Measurements from ENCODE around the gene HJV. TPM values are rescaled to one million over a fixed set of nuclear protein-coding genes. Genes with fewer than 3 reads are reported as not detected.
A peak's percentile ranks its signal among the peaks of the same experiment; 100 is the strongest.

HJV gene
- total RNA-seq, 1 donor from 2014 or later: not detected

- Histone ChIP-seq H3K9me3 (no peaks in the 10 kb centered on the region), H3K27ac (peak overlapping the region; percentile 96), H3K4me3 (peak overlapping the region; percentile 75), H3K27me3 (ENCODE audit: low read depth) (no peaks in the 10 kb centered on the region), H3K36me3 (peaks cover 34% of the 10 kb centered on the region), H3K4me1 (peaks cover 49% of the 10 kb centered on the region)
- no peak for TF ChIP-seq CTCF (IDR thresholded peaks at IDR 0.05)
- ATAC-seq (no peak), DNase-seq (no peak)
- intact Hi-C loops (cut with DNase I): no loop called here
Measured at GRCh38 chr1:145995148-145995881, 26.2 kb downstream of the HJV start.

- Histone ChIP-seq H3K9me3 (no peaks in the 10 kb centered on the region), H3K27me3 (ENCODE audit: low read depth) (no peaks in the 10 kb centered on the region), H3K4me3 (peak overlapping the region; percentile 75), H3K27ac (peak overlapping the region; percentile 96), H3K36me3 (peaks cover 34% of the 10 kb centered on the region), H3K4me1 (peaks cover 46% of the 10 kb centered on the region)
- intact Hi-C loops (cut with DNase I): no loop called here
- TF ChIP-seq CTCF (IDR thresholded peaks at IDR 0.05): no peak
- no peak for ATAC-seq
- no peak for DNase-seq
Measured at GRCh38 chr1:145994391-145995120, 27.0 kb downstream of the HJV start.

- ATAC-seq (no peak), DNase-seq (no peak)
- Histone ChIP-seq H3K27ac (peak overlapping the region; percentile 96), H3K4me3 (peak overlapping the region; percentile 75), H3K27me3 (ENCODE audit: low read depth) (no peaks in the 10 kb centered on the region), H3K36me3 (peaks cover 34% of the 10 kb centered on the region), H3K9me3 (no peaks in the 10 kb centered on the region), H3K4me1 (peaks cover 44% of the 10 kb centered on the region)
- intact Hi-C loops (cut with DNase I): no loop called here
- no peak for TF ChIP-seq CTCF (IDR thresholded peaks at IDR 0.05)
Measured at GRCh38 chr1:145993618-145994390, 27.7 kb downstream of the HJV start.

- ATAC-seq (no peak), DNase-seq (no peak)
- intact Hi-C loops (cut with DNase I): no loop called here
- H3K27me3 ChIP-seq (ENCODE audit: low read depth): no peaks in the 10 kb centered on the region
- no peak for TF ChIP-seq CTCF (IDR thresholded peaks at IDR 0.05)
- peaks cover 34% of the 10 kb centered on the region for H3K36me3 ChIP-seq
- H3K4me3 ChIP-seq: peak overlapping the region; percentile 75
- peaks cover 36% of the 10 kb centered on the region for H3K4me1 ChIP-seq
- no peaks in the 10 kb centered on the region for H3K9me3 ChIP-seq
- H3K27ac ChIP-seq: peak overlapping the region; percentile 96
Measured at GRCh38 chr1:145992958-145993617, 28.4 kb downstream of the HJV start.

GRCh38 chr1:145992502-145992936 lies 29.0 kb downstream of the HJV start:
- Histone ChIP-seq H3K4me3 (peak overlapping the region; percentile 75), H3K27ac (peak overlapping the region; percentile 96), H3K9me3 (no peaks in the 10 kb centered on the region), H3K27me3 (ENCODE audit: low read depth) (no peaks in the 10 kb centered on the region), H3K36me3 (peaks cover 34% of the 10 kb centered on the region), H3K4me1 (peaks cover 35% of the 10 kb centered on the region)
- no peak for DNase-seq
- no peak for ATAC-seq
- intact Hi-C loops (cut with DNase I): no loop called here
- TF ChIP-seq CTCF (IDR thresholded peaks at IDR 0.05): no peak
